HUES6 (cell line): ENCODE data around the gene ZFPM1.

Source experiments
- H3K27ac ChIP-seq: 2 replicates; pipeline ENCODE4 v1.7.0; 2013; ENCODE audit warnings: low read depth, mild to moderate bottlenecking, low read length, inconsistent platforms
- H3K27me3 ChIP-seq: 2 replicates; pipeline ENCODE4 v1.6.1; 2013; ENCODE audit warnings: low read length; ENCODE audit not compliant: control insufficient read depth, insufficient read depth
- H3K36me3 ChIP-seq: 2 replicates; pipeline ENCODE4 v1.6.1; 2013; ENCODE audit warnings: low read length; ENCODE audit not compliant: control insufficient read depth, insufficient read depth
- H3K4me1 ChIP-seq: 2 replicates; pipeline ENCODE4 v1.6.1; 2013; ENCODE audit warnings: low read length; ENCODE audit not compliant: control insufficient read depth, insufficient read depth
- H3K4me3 ChIP-seq: 2 replicates; pipeline ENCODE4 v1.5.1; 2013; ENCODE audit warnings: low read depth, low read length
- H3K9ac ChIP-seq: one replicate; pipeline ENCODE4 v1.6.1; 2013; ENCODE audit warnings: mild to moderate bottlenecking, low read length
- H3K9me3 ChIP-seq: 2 replicates; pipeline ENCODE4 v1.6.1; 2013; ENCODE audit warnings: low read depth, low read length; ENCODE audit not compliant: control insufficient read depth, insufficient read depth

ZFPM1 gene

DNA sequence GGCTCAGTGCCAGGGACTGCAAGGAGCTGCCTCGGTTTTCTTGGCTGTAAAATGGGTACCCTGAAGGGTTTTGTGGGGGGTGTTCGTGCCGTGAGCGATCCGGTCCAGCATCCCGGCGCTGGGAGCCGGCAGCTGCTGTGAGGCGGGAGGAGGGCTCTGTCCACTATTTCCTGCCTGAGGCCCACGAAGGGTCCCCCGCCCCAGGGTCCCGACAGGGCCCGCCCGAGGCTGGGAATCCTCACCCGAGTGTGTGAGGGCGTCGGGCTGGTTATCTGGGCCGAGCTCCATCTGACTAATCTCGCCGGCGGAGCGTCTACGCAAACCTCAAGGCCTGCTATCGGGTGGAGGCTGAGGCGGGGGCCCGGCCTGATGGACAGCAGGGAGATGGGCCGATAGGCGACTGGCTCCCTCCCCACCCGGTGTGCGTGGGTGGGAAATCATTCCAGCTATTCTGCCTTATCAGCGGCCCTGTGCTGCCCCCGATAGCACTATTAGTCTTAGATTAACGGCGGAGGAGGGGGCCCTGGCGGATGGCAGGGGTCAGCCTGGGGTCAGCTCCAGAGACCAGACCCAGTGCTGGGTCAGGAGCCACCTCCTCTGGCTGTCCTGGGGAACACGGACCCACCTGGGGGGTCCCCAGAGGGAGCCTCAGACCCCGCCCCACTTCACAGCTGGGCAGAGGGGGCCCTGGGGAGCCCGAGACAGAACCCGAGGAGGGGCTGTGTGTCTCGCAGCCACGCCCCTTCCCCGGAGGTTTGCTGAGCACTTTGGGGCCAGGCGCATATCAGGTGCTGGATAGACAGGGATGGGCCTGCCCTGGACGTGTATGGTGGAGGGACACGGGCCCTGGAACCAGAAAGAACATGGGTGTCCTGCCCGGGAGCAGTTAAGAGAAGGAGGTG lies 44.7 kb downstream of the ZFPM1 start:
- peaks cover 4% of the 10 kb centered on the region; the same call in 1 of the 2 replicates for H3K4me1 ChIP-seq
- no peaks in the 10 kb centered on the region for H3K36me3 ChIP-seq
- H3K27me3 ChIP-seq: no peaks in the 10 kb centered on the region
- no peak overlapping the region for H3K27ac ChIP-seq
- H3K9me3 ChIP-seq: no peaks in the 10 kb centered on the region
- no peak overlapping the region for H3K4me3 ChIP-seq
- H3K9ac ChIP-seq: no peak overlapping the region

DNA sequence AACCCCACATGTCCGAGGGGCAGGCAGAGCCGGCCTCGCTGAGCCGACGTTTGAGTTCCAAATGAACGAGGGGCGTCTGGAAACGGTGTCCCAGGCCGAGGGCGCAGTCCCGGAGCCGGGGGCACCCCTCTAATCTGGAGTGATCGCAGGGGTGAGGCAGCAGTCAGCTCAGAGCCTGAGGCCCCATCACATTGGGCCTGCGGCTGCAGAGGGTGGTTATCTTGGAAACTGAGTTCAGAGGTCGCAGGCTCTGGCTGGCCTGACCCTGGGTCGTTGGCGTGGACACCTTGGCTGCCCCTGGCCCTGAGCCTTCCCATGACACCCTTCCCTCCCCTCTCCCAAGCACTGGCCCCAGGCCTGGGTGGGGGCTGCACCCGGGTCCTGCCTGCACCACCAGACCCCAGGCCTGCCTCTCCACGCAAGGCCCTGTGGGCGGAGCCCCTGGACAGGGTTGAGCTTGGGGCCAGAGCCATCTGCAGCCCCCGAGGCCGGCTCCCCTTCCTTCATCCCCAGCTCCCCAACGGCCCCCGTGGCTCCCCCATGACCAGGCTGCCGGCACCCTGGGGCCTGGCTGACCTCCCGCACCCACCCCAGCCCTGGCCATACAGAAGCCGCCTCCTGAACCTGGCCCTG lies 45.6 kb downstream of the ZFPM1 start:
- Histone ChIP-seq H3K4me1 (peaks cover 4% of the 10 kb centered on the region; the same call in 1 of the 2 replicates), H3K9ac (no peak overlapping the region), H3K9me3 (no peaks in the 10 kb centered on the region), H3K27me3 (no peaks in the 10 kb centered on the region), H3K27ac (no peak overlapping the region), H3K4me3 (no peak overlapping the region), H3K36me3 (no peaks in the 10 kb centered on the region)

DNA sequence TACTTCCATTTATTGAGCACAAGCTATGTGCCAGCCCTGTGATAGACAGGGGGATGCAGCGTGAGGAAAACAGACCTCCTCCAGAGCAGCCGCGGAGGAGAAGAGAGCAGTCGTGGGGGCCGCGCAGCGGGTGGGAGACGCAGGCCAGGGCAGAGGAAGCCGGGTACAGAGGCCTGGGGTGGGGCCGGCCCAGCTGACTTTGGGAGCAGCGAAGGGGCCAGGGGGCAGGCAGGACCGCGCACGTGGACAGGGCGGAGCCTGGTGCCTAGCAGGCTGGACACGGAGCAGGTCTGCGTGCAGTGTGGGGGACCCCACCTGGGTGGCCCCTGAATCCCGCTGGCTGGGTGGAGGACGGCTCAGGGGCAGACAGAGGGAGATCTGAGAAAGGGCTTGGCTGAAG lies 46.2 kb downstream of the ZFPM1 start:
- Histone ChIP-seq H3K4me3 (no peak overlapping the region), H3K27me3 (no peaks in the 10 kb centered on the region), H3K9me3 (no peaks in the 10 kb centered on the region), H3K4me1 (peaks cover 4% of the 10 kb centered on the region; the same call in 1 of the 2 replicates), H3K9ac (no peak overlapping the region), H3K27ac (no peak overlapping the region), H3K36me3 (no peaks in the 10 kb centered on the region)

DNA sequence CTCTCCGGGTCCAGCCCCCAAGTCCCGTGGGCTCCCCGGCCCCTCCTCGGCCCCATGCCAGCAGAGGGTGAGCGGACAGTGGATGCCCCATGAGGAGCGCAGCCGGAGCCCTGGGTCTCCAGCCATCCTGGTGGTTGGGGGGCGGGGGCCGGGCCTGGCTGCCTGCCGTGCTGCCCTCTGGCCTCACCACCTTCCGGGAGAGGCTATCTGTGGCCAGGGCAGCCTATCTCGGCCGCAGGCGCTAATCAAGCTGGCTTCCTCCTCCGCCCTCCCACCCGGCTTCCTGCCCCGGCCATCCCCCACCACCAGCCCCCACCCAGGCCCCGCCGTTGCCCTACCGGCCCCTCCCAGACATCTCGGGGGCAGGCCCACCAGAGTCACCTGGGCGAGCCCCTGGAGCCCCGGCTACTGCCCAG lies 46.8 kb downstream of the ZFPM1 start:
- no peaks in the 10 kb centered on the region for H3K9me3 ChIP-seq
- no peaks in the 10 kb centered on the region for H3K36me3 ChIP-seq
- H3K4me3 ChIP-seq: no peak overlapping the region
- H3K4me1 ChIP-seq: peaks cover 4% of the 10 kb centered on the region; the same call in 1 of the 2 replicates
- no peaks in the 10 kb centered on the region for H3K27me3 ChIP-seq
- no peak overlapping the region for H3K27ac ChIP-seq
- H3K9ac ChIP-seq: no peak overlapping the region

DNA sequence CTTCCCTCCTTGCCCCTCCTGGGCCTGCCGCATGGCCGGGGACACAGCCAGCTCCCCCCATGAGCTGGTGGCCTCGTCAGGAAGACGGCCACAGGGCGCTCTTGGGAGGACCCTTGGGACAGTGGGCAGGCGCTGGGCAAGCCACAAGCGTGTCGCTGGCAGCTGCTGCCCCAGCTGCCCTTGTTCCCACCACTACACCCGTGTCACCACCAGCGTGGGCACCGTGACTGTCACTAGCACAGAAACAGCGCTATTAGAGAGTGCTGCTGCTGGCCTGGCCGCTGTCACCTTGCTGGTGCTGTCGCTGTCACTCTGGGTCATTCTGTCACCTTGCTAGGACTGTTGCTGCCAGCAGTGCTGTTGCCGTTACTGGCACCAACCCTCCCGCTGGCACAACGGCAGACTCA lies 47.2 kb downstream of the ZFPM1 start:
- H3K27me3 ChIP-seq: no peaks in the 10 kb centered on the region
- no peak overlapping the region for H3K9ac ChIP-seq
- H3K4me3 ChIP-seq: no peak overlapping the region
- no peak overlapping the region for H3K27ac ChIP-seq
- H3K36me3 ChIP-seq: no peaks in the 10 kb centered on the region
- H3K4me1 ChIP-seq: peaks cover 4% of the 10 kb centered on the region; the same call in 1 of the 2 replicates
- H3K9me3 ChIP-seq: no peaks in the 10 kb centered on the region

DNA sequence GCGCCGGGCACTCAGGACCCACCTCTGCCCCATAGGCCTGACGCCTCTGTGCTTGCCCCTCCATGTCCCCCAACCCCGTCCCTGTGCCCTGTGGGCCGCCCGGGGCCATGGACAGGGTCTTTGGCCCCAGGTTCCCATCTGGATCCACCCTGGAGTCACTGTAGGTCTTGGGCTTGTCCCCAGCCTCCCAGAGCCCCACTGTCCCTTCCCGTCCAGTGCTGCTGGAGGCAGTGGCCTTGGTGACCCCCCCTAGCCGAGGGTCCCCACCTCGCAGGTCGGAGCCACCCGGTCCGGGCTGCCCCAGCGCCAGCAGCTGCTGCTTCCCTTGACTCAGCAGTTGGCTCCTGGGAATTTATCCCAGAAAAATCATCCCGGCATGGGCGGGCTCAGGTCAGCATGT lies 49.3 kb downstream of the ZFPM1 start:
- Histone ChIP-seq H3K27me3 (no peaks in the 10 kb centered on the region), H3K36me3 (no peaks in the 10 kb centered on the region), H3K4me1 (peaks cover 4% of the 10 kb centered on the region; the same call in 1 of the 2 replicates), H3K9ac (no peak overlapping the region), H3K27ac (0 out of 2 replicates have a peak overlapping the region, but pooled peaks have one; percentile 18), H3K4me3 (no peak overlapping the region), H3K9me3 (no peaks in the 10 kb centered on the region)

DNA sequence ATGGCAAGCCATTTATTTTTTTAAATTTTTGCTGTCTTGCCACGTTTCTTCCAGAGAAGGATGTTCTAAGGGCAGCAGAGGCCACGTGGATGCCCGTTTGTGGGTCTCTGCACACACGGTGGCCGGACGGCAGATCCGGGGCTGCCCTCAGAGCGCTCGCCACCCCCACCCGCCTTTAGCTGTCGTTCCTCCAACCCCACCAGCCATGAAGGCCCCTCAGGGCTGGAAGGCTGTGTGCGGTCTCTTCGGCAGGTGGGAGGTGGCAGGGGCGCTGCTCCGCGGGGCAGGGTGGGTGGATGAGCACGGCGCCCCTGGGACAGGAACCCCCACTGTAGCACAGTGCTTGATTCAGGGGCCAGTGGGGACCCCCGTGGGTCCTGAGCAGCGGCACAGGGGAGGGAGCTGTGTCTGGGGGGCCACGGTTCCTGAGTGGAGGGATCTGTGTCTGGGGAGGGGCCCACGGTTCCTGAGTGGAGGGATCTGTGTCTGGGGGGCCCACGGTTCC lies 49.7 kb downstream of the ZFPM1 start:
- Histone ChIP-seq H3K9ac (no peak overlapping the region), H3K36me3 (no peaks in the 10 kb centered on the region), H3K27ac (0 out of 2 replicates have a peak overlapping the region, but pooled peaks have one; percentile 18), H3K27me3 (no peaks in the 10 kb centered on the region), H3K9me3 (no peaks in the 10 kb centered on the region), H3K4me1 (peaks cover 4% of the 10 kb centered on the region; the same call in 1 of the 2 replicates), H3K4me3 (no peak overlapping the region)

DNA sequence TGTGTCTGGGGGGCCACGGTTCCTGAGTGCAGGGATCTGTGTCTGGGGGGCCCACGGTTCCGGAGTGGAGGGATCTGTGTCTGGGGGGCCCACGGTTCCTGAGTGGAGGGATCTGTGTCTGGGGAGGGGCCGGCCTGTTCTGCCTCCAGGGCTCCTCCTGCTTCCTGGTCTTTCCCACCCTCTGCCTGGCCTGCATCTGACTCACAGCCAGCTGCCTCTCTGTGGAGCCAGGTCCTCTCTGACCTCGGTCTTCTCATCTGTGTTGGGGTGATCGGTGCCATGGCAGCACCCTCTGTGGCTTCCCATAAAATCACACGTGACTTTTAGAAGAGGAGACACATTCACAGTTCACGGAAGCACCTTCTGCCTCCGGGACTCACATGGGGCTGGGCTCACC lies 50.3 kb downstream of the ZFPM1 start:
- Histone ChIP-seq H3K9me3 (no peaks in the 10 kb centered on the region), H3K4me3 (no peak overlapping the region), H3K27ac (no peak overlapping the region), H3K9ac (no peak overlapping the region), H3K27me3 (no peaks in the 10 kb centered on the region), H3K4me1 (peaks cover under 1% of the 10 kb centered on the region; the same call in 1 of the 2 replicates), H3K36me3 (no peaks in the 10 kb centered on the region)

DNA sequence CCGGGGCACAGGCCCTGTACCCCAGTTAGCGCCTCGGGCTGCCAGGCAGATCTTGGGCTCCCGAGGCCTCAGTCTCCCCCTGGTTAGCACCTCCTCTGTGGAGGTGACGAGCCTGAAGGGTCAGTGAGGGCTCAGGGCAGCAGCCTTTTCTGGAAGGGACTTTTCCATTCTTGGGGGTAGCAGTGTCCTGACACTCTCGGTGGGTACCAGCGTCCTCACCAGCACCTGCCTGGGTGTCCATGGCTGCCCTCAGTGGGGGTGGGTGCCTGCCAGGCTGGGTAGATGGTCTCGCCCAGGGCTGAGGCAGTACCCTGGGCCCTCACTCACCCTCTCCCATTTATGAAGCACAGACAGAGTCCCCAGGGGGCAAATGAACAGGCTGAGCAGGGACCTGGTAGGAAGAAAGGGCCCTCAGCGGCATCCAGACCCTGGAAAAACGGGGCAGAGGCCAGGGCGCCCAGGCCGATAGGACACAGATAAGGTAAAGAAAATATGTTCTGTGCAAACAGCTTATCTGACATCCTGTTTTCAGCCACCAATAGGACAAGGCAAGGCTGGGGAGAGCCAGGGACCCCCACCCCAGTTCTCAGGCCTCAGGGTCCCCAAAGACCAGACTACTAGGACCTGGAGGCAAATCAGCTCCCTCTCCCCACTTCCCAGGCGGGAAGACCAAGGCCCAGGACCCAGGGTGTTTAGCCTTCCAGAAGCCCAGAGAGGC lies 50.9 kb downstream of the ZFPM1 start:
- Histone ChIP-seq H3K4me1 (no peaks in the 10 kb centered on the region; the same call in 1 of the 2 replicates), H3K27me3 (no peaks in the 10 kb centered on the region), H3K9ac (no peak overlapping the region), H3K36me3 (no peaks in the 10 kb centered on the region), H3K4me3 (no peak overlapping the region), H3K27ac (no peak overlapping the region), H3K9me3 (no peaks in the 10 kb centered on the region)

DNA sequence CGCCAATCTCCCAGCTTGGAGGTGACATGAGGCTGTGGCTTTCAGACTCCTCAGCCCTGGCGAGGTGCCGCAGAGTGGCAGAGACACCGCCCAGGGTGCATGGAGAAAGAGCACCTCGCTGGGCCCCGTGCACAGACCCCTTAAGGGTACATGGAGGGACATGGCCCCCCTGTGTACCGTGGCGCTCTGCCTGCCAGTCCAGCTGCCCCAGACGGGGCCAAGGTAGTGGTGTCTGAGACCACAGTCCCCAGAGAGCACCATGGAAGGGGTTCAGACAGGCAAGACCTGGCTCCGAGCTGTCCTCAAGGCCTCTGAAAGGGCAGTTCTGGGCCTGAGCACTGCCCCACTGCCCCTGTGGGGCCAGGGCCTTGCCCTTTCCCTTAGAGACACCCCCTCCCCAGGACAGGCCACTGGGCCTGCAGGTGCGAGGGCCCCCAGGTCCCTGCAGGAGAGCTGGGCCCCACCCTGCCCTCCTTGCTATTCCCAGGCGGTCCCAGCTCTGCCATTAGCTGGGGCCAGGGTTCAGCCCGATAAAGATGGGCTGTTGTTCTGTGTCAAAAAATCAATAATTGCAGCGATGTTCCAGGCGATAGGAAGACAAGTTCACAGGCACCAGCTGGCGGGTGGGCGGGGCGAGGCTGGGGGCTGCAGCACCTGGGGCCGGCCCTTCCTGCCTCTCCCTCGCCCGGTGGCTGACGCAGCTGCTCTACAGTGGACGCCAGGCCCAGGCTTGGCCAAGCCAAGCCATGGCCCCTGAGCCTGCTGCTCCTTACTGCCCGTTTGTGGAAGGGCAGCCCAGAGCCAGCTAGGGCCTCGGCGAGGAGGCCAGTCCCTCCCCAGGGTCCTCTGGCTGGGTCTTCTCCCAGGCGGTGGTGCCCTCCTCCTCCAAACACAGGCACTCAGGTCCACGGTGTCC lies 51.7 kb downstream of the ZFPM1 start:
- Histone ChIP-seq H3K27me3 (no peaks in the 10 kb centered on the region), H3K27ac (no peak overlapping the region), H3K9me3 (no peaks in the 10 kb centered on the region), H3K36me3 (no peaks in the 10 kb centered on the region), H3K9ac (peak overlapping the region; percentile 5), H3K4me1 (no peaks in the 10 kb centered on the region; the same call in 1 of the 2 replicates), H3K4me3 (no peak overlapping the region)
